Renal cortical epithelial cell (primary cell): ENCODE data around the gene LAMB4. TPM values are rescaled to one million over a fixed set of nuclear protein-coding genes. Genes with fewer than 3 reads are reported as not detected.

Source experiments
- DNase-seq: peaks from one replicate; pipeline ENCODE4 v3.0.0-alpha.2; 2011; ENCODE audit warnings: low read depth
- total RNA-seq: library from RNA; depleted of rRNA; stranded (reverse); fragments of >200 nt; gene quantifications from 2 replicates; pipeline ENCODE4 v1.2.3, GENCODE V29; 2014

Gene LAMB4
- total RNA-seq, 1 donor from 2014 or later: 0.65 TPM

GRCh38 chr7:107995184-107996071 is 134.7 kb downstream of the LAMB4 start:
- peak; percentile 91 for DNase-seq

- DNase-seq: no peak
Observed at GRCh38 chr7:107994421-107995030, 135.6 kb downstream of the LAMB4 start.

- DNase-seq: no peak
Observed at GRCh38 chr7:107993891-107994291, 136.3 kb downstream of the LAMB4 start.

- DNase-seq: peak; percentile 67
Observed at GRCh38 chr7:107989618-107990373, 140.4 kb downstream of the LAMB4 start.

GRCh38 chr7:107982918-107983389 is 147.2 kb downstream of the LAMB4 start:
- DNase-seq: no peak

GRCh38 chr7:107982042-107982840 is 147.9 kb downstream of the LAMB4 start:
- DNase-seq: no peak

- no peak for DNase-seq
Observed at GRCh38 chr7:107981466-107981865, 148.7 kb downstream of the LAMB4 start.

GRCh38 chr7:107980671-107981190 is 149.4 kb downstream of the LAMB4 start:
- no peak for DNase-seq

GRCh38 chr7:107980171-107980570 is 150.0 kb downstream of the LAMB4 start:
- DNase-seq: no peak

GRCh38 chr7:107978815-107979408 is 151.2 kb downstream of the LAMB4 start:
- no peak for DNase-seq

- no peak for DNase-seq
Observed at GRCh38 chr7:107977048-107977447, 153.1 kb downstream of the LAMB4 start.

GRCh38 chr7:107976620-107977019 is 153.5 kb downstream of the LAMB4 start:
- DNase-seq: no peak

- DNase-seq: no peak
Observed at GRCh38 chr7:107975394-107976013, 154.7 kb downstream of the LAMB4 start.

GRCh38 chr7:107973861-107974260 is 156.3 kb downstream of the LAMB4 start:
- DNase-seq: no peak

Other genes starting within 250 kb of the LAMB4 start
- gene DLD, start 239.2 kb downstream of the LAMB4 start, total RNA-seq: 88.6 and 155 TPM in 2 replicates
- 188 and 329 TPM in 2 replicates for gene LAMB1, start 127.2 kb downstream of the LAMB4 start, total RNA-seq